Measurements from ENCODE around the gene FAM237B.

DNA sequence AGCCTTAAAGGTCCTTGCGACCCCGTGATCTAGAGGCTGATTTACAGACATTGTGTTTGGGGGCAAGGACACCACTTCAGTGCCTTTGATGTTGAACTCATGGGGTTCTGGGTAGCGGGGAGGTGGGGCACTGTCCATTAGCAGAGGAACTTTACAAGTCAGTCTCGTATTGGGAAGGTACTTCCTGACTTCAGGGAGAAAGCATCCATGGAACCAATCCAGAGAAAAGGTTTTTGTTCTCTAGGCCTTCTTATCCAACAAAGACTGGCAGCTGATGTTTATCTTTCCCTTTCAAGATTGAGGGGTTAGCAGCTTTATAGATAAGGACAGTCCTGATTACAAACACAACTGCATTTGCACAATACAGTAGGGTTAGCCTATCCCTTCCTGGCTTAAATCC, 28.2 kb upstream of the FAM237B start:
- TF ChIP-seq, protein P1, sequence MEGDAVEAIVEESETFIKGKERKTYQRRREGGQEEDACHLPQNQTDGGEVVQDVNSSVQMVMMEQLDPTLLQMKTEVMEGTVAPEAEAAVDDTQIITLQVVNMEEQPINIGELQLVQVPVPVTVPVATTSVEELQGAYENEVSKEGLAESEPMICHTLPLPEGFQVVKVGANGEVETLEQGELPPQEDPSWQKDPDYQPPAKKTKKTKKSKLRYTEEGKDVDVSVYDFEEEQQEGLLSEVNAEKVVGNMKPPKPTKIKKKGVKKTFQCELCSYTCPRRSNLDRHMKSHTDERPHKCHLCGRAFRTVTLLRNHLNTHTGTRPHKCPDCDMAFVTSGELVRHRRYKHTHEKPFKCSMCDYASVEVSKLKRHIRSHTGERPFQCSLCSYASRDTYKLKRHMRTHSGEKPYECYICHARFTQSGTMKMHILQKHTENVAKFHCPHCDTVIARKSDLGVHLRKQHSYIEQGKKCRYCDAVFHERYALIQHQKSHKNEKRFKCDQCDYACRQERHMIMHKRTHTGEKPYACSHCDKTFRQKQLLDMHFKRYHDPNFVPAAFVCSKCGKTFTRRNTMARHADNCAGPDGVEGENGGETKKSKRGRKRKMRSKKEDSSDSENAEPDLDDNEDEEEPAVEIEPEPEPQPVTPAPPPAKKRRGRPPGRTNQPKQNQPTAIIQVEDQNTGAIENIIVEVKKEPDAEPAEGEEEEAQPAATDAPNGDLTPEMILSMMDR (conservative IDR thresholded peaks at IDR 0.05 in 1 of 2, IDR thresholded peaks at IDR 0.05 in 1 of 2; ENCODE audit: extremely low read depth in 1 of 2, insufficient read depth in 1 of 2, low read depth in 1 of 2, low read length in 2 of 2) = no peak
- no peak for TF ChIP-seq EZH2 (IDR thresholded peaks at IDR 0.05; ENCODE audit: borderline replicate concordance, low read length)

Measured in mammary epithelial cell (primary cell).